Measurements from ENCODE around the gene DACT2.
"Not testable (repeated sequence)": the region's sequence is repeated elsewhere in the genome, so short reads cannot be mapped to it uniquely, and the experiment has no call there.

Gene DACT2

DNA sequence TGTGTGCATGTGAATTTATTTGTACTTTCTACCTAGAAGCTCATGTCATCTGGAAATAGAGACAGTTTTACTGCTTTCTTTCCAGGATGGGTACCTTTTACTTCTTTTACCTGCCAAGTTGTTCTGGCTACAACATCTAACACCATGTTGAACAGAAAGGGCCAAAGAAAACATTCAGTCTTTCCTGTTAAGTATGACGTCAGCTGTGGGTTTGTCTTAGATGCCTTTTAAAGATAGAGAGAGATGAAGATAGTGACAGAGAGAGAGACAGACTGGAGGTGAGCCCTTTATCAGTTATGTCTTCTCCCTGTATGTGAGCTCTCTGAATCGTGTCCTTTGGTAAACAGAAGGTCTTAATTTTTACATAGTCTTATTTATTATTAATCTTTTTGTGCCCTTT lies 3.4 kb upstream of the DACT2 start:
- DNase-seq (ENCODE audit: low read depth in 2 of 2), result no peak

DNA sequence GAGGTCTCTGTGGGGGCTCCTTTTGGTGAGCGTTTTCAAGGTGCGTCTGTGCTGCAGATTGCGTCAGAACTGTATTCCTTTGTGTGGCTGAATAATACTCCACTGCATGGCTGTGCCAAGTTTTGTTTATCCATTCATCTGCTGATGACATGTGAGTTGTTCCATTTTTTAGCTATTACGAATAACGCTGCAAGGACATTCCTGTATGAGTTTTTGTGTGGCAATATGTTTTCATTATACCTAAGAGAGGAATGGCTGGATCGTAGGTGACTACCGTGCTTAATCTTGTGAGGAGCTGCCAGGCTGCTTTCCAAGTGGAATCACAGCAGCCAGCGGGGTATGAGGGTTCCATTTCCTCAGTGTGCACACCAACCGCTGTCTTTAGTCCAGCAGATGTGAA lies 1.1 kb upstream of the DACT2 start:
- no peak for DNase-seq (ENCODE audit: low read depth in 2 of 2)

DNA sequence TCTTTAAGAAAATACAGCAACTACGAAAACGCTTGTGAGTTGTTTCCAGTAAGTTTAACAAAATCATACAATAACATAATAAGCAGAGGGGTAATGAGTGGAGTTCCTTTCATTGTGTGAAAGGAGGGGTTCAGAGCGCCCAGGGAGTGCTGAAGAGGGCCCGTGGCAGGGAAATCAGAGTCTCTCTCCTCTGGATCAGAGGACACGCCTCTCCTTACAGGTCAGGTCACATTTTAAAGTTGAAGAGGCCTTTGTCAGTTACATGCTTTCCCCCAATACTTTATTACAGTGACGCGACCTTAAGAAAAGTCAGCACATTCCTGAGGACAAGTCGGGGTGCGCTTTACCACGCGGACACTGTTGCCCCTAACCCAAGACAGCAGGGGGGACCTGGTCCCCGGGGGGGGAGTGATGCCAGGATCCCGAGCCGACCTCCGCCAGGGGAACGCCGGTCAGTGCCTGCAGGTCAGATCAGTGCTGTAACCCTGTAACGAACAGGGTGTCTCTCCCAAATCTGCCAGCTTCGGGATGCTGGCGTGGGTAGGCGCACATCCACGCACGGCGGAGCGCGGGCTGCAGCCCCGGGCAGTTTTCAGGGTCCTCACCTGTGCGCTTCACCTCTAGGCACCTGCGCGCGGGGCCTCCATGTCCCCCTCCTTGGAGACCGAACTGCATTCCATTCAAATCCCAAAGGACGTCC lies 848 bp downstream of the DACT2 start:
- no peak for DNase-seq (ENCODE audit: low read depth in 2 of 2)

DNA sequence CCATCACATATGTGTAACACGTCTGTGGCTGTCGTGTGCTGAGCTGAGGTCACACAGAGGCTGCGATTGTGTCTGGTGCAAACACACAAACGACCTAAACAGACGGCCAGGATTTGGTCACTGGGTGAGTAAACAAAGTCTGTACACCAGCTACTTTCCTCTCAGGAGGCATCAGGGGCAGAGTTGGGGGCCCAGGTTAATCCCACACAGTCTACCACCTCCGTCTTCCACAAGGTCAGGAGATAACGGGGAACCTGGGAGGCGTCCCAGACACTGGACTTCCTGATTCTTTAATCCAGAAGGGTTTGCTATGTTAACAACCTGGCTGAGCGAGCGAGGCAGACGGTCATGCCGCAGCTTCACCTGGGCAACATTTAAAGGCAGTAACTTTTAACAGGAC lies 1.5 kb downstream of the DACT2 start:
- no peak for DNase-seq (ENCODE audit: low read depth in 2 of 2)

DNA sequence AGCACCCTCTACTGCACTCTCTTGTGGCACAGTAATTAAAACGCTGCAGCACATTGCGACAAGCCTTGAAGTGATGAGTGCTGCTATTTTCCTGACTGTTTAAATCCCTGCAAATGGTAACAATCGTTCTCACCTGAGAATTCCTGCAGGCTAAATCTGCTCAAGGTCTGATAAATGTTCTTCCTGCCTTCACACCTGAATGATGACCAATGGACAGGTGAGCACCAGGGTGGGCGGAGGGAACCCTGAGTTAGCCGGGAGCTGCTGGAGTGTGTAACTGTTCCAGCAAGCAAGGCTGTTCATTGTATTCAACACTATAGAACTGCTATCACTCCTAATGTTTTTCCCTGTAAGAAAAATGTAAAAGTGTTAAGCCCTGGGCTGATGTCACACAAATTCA lies 4.0 kb downstream of the DACT2 start:
- DNase-seq (ENCODE audit: low read depth in 2 of 2), result no peak

DNA sequence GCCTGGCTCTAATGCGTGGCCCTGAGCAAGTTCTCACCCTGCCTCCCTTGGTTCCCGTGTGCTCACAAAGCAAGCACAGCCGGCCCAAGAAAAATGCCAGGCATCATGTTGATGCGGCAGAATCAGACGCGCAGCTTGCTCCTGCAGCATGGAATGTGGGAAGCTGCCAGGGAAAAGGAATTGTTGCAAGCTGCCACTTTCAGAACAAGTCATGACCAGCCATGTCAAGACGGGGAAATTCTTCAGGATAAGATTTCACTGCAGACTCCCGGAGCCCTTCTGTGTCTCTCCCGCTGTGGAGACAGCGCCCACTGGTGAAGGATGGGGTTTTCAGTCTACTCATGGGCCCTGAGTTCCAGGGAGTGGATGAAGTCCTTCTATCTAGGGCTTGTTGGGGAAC lies 4.6 kb downstream of the DACT2 start:
- DNase-seq (ENCODE audit: low read depth in 2 of 2), result no peak

DNA sequence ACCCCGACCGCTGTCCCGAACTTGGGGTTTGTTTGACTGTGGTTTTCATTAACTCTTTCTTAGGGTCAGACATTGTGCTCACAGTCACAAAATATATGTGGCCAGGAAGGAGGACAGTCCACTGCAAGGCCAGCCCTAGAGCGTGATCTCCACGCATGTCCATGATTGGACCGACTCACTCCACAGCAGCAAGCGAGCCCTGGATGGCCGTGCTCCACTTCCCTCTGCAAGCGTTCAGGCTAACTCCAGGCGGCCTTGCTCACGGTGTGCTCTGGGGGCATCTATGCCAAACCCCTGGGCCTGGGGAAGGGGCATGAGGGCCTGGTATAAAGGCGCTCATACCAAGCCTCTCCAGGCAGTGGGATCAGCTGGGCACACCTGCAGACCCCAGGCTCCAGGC lies 5.6 kb downstream of the DACT2 start:
- no peak for DNase-seq (ENCODE audit: low read depth in 2 of 2)

DNA sequence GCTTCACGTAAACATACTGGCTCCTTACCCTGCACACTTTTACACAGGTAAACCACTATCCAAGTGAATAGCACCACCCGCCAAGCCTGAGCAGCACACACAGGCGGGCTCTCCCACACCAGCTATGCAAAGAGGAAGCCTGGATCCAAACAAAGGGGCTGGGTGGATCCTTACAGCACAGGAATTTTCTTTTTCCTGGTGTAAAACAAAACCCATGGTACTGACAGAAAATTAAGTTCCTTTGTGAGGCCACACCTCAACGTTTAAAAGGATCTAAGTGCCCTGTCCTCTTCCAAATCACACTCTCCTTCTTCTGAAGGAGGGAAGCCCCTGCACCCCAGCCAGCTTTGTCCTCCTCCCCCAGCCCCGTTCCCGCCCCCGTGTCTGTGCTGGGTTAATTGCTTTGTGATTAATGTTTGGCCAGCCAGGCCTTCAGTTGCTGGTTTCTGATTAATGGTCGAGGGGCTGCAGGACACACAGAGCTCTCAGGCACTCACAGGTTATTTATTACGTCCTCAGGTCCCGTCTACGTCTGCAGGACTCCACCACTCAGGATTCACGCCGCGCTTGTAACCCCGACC lies 6.1 kb downstream of the DACT2 start:
- no peak for DNase-seq (ENCODE audit: low read depth in 2 of 2)

DNA sequence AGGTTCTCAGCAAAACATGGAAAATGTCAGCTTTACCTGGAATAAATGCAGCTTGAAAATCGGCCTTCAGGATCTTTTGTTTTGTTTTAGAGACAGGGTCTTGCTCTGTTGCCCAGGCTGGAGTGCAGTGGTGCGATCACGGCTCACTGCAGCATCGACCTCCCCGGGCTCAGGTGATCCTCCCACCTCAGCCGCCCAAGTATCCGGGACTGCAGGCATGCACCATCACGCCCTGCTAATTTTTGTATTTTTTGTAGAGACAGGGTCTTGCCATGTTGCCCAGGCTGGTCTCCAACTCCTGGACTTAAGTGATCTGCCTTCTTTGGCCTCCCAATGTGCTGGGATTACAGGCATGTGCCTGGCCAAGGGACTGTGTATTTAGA lies 7.5 kb downstream of the DACT2 start:
- DNase-seq (ENCODE audit: low read depth in 2 of 2), result not testable (repeated sequence)

DNA sequence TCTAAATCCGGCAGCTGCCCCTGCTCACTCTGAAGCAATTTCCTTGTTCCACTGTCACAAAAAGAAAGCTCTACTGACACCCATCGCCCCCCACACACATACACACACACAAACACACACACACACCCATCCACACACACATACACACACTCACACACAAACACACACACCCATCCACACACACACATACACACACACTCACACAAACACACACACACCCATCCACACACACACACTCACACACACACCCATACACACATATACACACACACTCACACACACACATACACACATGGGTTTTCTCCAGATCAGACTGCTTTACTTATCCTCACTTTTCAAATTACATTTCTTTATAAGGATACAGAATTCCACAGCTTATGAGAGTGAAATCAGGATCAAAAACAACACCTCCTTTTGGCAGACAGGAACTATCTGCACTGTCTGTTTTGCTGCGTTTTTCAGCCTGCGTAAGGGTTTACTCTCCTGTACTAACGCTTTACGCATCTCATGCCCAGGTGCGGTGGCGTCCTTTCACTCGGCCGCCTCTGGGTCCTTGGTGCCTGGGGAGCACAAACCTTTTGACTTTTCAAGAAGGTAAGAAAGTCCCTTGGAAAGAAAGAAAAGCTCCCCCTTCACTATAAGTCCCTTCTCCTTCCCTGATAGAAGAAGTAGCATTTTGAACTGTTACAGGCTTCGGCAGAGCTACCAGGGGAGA lies 8.0 kb downstream of the DACT2 start:
- no peak for DNase-seq (ENCODE audit: low read depth in 2 of 2)

DNA sequence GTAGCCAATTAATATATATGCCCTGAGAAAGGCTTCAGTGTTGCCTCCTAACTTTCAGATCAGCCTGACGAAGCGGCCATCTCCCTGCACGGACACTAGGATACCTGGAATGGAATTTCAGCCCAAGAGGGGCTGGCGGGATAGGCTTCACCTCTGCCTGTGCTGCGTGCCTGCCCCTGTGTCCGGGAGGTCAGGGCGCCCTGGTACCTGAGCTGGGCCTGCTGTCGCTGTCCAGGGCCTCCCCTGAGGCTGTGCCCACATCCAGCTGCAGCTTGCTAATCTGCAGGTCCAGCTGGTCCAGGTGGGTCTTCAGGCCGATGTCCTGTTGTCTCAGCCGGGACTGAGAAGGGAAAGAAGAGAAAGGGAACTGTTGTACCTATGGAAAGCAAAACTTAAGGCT lies 8.6 kb downstream of the DACT2 start:
- DNase-seq (ENCODE audit: low read depth in 2 of 2), result no peak

DNA sequence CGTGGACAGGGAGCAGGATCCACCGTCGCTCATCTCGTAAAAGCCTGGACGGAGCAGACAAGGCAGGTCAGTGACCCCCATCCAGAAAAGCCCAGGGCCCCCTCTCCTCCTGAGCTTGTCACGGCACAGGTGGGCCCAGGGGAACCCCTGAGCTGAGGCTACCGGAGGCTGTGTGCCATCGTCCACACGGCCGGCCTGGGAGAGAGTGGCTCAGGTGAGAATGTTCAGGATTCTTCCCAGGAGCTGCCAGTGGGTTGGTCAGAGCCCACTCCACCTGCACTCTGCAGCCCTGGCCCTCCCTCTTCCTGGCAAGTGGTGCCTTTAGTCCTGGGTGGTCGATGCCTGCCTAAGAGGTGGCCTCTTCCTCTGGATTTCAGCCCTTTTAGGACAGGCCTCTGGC lies 9.2 kb downstream of the DACT2 start:
- no peak for DNase-seq (ENCODE audit: low read depth in 2 of 2)

DNA sequence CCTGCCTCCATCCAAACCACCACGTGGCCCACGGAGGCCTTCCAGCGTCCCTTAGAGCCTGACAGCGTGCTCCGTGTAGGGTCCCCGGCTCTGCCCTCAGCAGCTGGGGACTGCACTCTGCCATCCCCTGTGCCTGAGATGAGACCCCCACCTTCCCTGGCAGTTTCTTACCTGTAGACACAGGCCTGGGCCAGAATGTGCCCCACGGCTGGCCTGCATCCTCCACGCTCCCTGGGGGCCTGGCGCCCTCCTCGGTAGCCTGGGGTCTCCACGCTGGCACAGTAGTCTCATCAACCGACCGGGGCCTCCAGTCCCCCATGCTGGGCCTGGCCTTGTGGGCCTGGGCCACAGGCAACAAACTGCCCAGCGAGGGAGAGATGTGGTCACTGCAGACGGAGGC lies 9.6 kb downstream of the DACT2 start:
- DNase-seq (ENCODE audit: low read depth in 2 of 2), result no peak

DNA sequence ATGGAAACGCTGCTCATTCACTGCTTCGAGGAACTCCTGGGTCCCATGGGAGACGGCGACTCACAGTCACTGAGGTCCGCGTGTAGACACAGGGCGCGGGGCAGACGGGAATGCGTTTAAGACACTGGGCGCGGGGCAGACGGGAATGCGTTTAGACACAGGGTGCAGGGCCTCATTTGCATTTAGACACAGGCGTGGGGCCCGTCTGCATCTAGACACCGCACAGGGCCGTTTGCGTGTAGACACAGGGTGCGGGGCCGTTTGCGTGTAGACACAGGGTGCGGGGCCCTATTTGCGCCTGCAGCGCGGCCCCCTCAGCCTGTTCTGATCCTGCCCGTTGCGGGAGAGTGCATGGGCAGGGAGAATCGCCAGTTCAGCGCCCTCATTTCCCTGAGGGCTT lies 10.4 kb downstream of the DACT2 start:
- DNase-seq (ENCODE audit: low read depth in 2 of 2), result no peak

DNA sequence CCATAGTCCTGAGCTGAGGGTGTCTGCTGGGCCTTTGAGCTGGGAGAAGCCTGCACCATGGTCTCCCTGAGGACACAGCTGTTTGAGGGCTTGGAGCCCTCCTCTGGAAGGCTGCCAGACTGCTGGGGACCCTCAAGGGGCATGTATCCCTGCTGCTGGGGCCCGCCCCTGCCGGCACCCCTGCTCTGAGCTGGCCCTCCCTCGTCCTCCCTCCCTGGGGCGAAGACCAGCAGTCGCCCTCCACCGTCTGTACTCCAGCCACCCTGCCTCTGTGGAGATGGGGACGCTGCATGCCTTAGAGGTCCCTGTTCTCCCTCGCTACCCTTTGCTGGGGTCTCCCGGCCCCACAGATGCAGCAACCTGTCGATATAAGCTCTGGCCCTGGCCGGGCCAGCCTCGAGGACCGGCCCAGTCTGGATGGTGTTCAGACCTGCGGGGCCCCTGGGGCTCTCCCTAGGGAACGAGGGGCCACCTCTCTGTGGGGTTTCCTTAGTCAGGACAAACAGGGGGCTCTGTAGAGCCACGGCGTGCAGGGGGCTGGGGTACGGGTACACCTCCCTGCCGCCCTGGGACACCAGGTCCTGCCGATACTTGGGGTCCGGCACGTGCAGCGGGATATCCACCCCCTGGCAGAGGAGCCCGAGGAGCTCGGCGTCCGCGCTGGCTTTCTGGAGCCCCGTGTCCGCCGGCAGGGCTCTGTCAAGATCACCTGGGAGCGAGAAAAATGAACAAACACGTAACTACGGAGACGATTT lies 11.0 kb downstream of the DACT2 start:
- DNase-seq (ENCODE audit: low read depth in 2 of 2), result no peak

DNA sequence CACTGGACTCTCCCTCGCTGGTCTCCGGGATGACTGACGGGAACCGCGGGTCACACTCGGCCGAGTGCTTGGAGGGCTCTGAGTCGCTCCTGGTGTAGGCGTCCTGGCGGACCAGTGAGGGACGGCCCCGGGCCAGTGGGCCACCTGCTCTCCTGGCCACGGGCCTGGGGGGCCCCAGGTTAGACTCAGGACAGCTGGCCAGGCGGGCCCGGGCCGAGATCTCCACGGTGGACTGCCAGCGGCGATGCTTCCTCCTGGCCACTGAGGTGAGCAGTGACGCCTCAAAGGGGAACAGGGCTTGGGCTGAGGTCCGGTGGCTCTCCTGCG lies 11.9 kb downstream of the DACT2 start:
- no peak for DNase-seq (ENCODE audit: low read depth in 2 of 2)

DNA sequence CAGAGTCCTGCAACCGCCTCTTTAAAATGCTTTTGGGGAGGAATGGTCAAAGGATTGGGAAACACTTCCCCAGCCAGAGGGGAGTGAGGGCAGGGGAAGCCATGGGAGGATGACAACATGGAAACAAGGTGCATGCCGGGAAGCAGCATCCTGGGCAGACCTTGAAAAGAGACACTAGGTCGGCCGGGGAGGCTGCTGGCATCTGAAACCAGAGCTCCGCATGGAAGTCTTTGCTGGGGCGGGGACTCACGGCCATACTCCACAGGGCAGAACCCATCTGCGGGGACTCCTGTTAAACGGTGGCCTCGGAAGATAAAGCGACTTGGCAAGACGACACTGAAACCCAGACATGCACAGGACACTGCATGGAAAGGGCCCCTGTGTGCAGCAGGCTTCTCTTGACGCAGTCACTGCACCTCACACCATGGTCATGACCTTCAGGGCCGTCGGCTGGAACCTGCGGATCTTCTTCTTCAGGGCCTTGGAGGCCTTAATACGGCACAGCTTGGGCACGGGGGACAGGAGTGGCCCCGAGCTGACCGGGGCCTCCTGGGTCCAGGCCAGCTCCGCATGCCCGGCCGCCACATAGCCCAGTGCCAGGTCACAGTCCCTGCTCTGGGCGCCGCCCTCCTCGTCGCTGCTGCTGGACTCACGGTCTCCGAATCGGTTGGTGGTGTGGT lies 12.4 kb downstream of the DACT2 start:
- no peak for DNase-seq (ENCODE audit: low read depth in 2 of 2)

DNA sequence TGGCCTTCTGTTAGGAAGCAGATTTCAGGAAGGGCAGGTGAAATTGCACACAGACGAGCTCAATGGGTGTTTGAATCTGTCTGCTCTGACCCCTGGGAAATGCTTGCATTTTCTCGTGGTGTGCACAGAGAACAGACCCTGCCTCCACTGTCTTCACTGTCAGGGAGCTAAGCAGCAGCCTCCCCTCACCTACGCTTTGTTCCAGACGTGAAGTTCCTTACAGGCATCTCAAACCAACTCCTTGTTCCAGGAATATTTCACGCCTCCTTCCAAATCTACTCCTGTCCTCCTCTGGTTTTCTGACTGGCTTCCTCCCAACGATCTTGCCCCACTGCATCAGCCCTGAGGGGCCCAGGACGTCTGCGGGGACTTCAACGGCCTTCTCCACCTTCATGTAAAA lies 13.7 kb downstream of the DACT2 start:
- DNase-seq (ENCODE audit: low read depth in 2 of 2), result no peak

DNA sequence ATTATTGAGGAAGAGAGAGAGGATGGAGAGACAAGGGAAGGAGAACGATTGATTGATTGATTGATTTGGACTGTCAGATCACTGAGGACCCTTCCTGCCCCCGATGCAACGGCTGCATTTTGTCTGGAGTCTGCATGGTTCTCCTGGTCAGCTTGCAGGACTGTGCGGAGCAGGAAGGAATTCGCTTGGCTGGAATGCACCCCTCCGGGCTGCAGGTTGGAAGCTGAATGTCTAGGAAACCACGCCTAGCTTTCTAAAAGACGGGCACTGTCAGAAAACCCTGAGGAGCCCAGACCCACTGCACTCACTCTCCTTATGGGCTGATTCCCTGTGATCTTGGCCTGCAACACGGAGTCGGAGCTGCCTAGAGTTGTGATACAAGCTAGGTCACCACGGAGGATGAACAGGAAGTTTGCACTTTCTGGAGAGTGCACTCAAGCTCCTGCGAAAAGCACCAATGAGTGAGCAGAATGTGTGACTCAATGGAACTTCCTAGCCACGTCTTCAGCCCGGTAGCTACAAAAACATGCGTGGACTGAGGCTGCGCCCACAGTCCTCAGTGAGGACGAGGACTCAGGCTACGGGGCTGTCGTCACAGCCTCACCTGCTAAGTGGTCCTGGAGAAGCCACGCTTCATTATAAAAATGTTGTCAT lies 14.4 kb downstream of the DACT2 start:
- DNase-seq (ENCODE audit: low read depth in 2 of 2), result no peak

DNA sequence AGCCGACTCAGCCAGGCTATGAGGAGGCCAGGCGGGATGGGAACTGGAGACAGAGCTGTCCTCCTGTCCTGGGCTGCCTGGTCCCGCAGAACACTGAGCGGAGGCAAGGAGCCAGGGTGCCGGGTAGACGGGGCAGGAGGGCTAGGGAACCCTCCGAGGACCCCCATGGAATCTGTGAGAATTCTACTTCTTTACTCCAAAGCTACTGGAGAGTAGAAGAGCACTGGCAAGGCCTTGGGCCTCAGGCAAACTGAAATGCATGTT lies 14.9 kb downstream of the DACT2 start:
- no peak for DNase-seq (ENCODE audit: low read depth in 2 of 2)

DNA sequence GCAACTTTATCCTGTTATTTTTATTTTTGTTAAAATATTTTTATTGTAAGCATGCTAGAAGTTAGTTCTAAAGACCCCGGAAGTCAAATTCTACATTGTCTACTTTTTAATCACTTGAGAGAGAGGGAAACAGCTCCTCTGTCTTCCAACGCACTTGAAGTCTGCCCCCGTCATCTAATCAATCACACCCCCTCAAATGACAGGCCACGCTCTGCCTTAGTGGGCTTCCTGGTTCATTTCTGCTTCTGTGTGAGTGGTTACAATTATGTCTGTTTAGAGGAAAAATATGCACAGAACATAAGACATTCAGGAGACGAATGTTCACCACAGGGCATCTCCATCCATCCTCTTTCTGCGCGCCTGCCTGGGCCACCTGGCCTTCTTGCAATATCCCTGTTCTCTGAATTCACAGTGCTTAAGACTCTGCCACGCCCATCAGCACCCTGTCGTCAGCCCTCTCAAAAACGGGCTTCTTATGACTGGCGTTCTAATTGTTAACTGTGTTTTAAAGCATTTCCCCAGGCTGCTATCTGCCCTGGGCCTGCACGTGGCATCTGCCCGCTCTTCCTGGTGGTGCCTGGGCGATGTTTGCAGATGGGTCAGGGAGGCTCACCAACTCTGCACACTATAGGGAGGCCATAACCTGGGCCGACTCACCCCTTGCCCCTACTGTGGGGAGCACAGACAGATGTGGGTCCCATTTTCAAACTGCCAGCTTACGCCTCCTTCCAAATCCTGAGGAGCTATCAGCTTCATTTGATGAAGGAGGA lies 15.4 kb downstream of the DACT2 start:
- DNase-seq (ENCODE audit: low read depth in 2 of 2), result no peak

Measured in stimulated activated CD8-positive, alpha-beta memory T cell treated with anti-CD3 and anti-CD28 coated beads, Interleukin-7, amount 100 ng/mL, for 1 hour (primary cell).